Endothelial cell of umbilical vein (primary cell): ENCODE results near the gene IFNL3. TPM values are rescaled to one million over a fixed set of nuclear protein-coding genes. Genes with fewer than 3 reads are reported as not detected.

ENCODE experiments used
- BruUV-seq: library from RNA; stranded (reverse); fragments of 400-500 nt; replicated peaks from 2 replicates; lab custom pipeline; 2021; lab: Mats Ljungman, UMichigan
- CTCF ChIA-PET: fragments of 300-600, 350-600 bp; sonication (Branson Sonifier 250); formaldehyde crosslinking; loops from one replicate; lab custom pipeline; 2021; ENCODE audit warnings: antibody characterized with exemption, inconsistent platforms; lab: Charles Lee
- POLR2A ChIA-PET: fragments of 300-600, 350-600 bp; sonication (Branson Sonifier 250); formaldehyde crosslinking; loops from one replicate; lab custom pipeline; 2021; ENCODE audit warnings: antibody characterized with exemption, inconsistent platforms; lab: Charles Lee
- DNase-seq: peaks from one replicate; pipeline ENCODE4 v3.0.0-alpha.2; 2011; ENCODE audit warnings: low read depth, low spot score
- FAIRE-seq: peaks from 2 replicates; lab custom pipeline; 2011; peaks lifted over from hg19 to GRCh38; lab: Jason Lieb, UNC
- H2AFZ ChIP-seq: 2 replicates; pipeline ENCODE4 v1.6.0; 2012; ENCODE audit warnings: low read depth, low read length, control low read depth, inconsistent platforms
- H3K27ac ChIP-seq: 2 replicates; pipeline ENCODE4 v1.5.1; 2011; ENCODE audit warnings: low read depth, mild to moderate bottlenecking, control low read depth, low read length, moderate library complexity; ENCODE audit not compliant: insufficient read depth
- H3K27me3 ChIP-seq, 2 experiments: 2 replicates each; pipeline versions ENCODE4 v1.6.0 to v1.6.1; 2011; ENCODE audit warnings: low read length in 2 of 2, mixed read lengths in 1 of 2; ENCODE audit not compliant: control insufficient read depth in 2 of 2, insufficient read depth in 2 of 2
- H3K36me3 ChIP-seq, 2 experiments: 2 replicates in 1 of 2; 3 replicates in 1 of 2; pipeline ENCODE4 v1.5.1; 2011; ENCODE audit warnings: low read length in 2 of 2, mild to moderate bottlenecking in 1 of 2, moderate library complexity in 1 of 2; ENCODE audit not compliant: control insufficient read depth in 2 of 2, insufficient read depth in 2 of 2; ENCODE audit errors: extremely low read depth in 1 of 2
- H3K4me1 ChIP-seq: 3 replicates; pipeline ENCODE4 v1.5.1; 2011; ENCODE audit warnings: mild to moderate bottlenecking, low read length; ENCODE audit not compliant: control insufficient read depth, insufficient read depth; ENCODE audit errors: extremely low read depth
- H3K4me2 ChIP-seq: 2 replicates; pipeline ENCODE4 v1.6.1; 2011; ENCODE audit warnings: low read length, control low read depth, mixed read lengths; ENCODE audit not compliant: insufficient read depth
- H3K4me3 ChIP-seq, 3 experiments: fragments of 200-600 bp in 1 of 3; sonication (generic), shearing (Covaris generic) in 1 of 3; replicated peaks in 1 of 3; 2 replicates each; pipeline ENCODE4 v1.5.1; 2011 to 2016; ENCODE audit warnings: control low read depth in 3 of 3, low read length in 3 of 3, mild to moderate bottlenecking in 2 of 3, inconsistent platforms in 1 of 3, low read depth in 1 of 3, moderate library complexity in 1 of 3; ENCODE audit not compliant: insufficient read depth in 1 of 3
- H3K79me2 ChIP-seq: 2 replicates; pipeline ENCODE4 v1.6.0; 2012; ENCODE audit warnings: low read length, inconsistent platforms; ENCODE audit not compliant: control insufficient read depth, insufficient read depth
- H3K9ac ChIP-seq: replicated peaks from 2 replicates; pipeline ENCODE3; 2011; ENCODE audit warnings: low read length, control low read depth; ENCODE audit not compliant: insufficient read depth; ENCODE audit errors: extremely low read depth
- H3K9me1 ChIP-seq: replicated peaks from 3 replicates; pipeline ENCODE4 v1.6.0; 2011; ENCODE audit warnings: mild to moderate bottlenecking, low read length; ENCODE audit not compliant: control insufficient read depth, insufficient read depth; ENCODE audit errors: extremely low read depth
- H3K9me3 ChIP-seq: replicated peaks from 2 replicates; pipeline ENCODE4 v1.5.1; 2012; ENCODE audit warnings: low read length, inconsistent platforms; ENCODE audit not compliant: control insufficient read depth, insufficient read depth
- H4K20me1 ChIP-seq: replicated peaks from 2 replicates; pipeline ENCODE3; 2011; ENCODE audit warnings: mild to moderate bottlenecking, low read length; ENCODE audit not compliant: control insufficient read depth, insufficient read depth; ENCODE audit errors: extremely low read depth
- CTCF ChIP-seq, 2 donors: IDR thresholded peaks; 1 replicate in 1 of 2; 2 replicates in 1 of 2; pipeline ENCODE4 v1.5.1; 2011; ENCODE audit warnings: low read length in 2 of 2, mild to moderate bottlenecking in 2 of 2, moderate library complexity in 2 of 2, control low read depth in 1 of 2, inconsistent platforms in 1 of 2, low read depth in 1 of 2; ENCODE audit not compliant: insufficient read depth in 1 of 2; ENCODE audit errors: extremely low read depth in 1 of 2
- EZH2 ChIP-seq: IDR thresholded peaks from 2 replicates; pipeline ENCODE4 v1.6.1; 2012; ENCODE audit warnings: borderline replicate concordance, low read depth, mild to moderate bottlenecking, moderate library complexity, low read length, inconsistent platforms; ENCODE audit not compliant: severe bottlenecking
- FOS ChIP-seq: IDR thresholded peaks from 2 replicates; pipeline ENCODE4 v1.6.1; 2011; ENCODE audit warnings: mild to moderate bottlenecking, low read length, moderate library complexity, borderline replicate concordance; ENCODE audit not compliant: insufficient read depth
- GATA2 ChIP-seq: IDR thresholded peaks from 2 replicates; pipeline ENCODE4 v1.7.0; 2011; ENCODE audit warnings: low read depth, mild to moderate bottlenecking, moderate library complexity, mixed read lengths, low read length; ENCODE audit not compliant: insufficient read length, insufficient read depth
- JUN ChIP-seq: IDR thresholded peaks from 2 replicates; pipeline ENCODE4 v1.6.1; 2011; ENCODE audit warnings: borderline replicate concordance, low read depth; ENCODE audit not compliant: insufficient read length, insufficient read depth
- MAX ChIP-seq: IDR thresholded peaks from 2 replicates; pipeline ENCODE4 v1.6.1; 2011; ENCODE audit not compliant: insufficient read depth, insufficient read length
- MYC ChIP-seq: IDR thresholded peaks from one replicate; pipeline ENCODE4 v1.6.1; 2011; ENCODE audit warnings: mild to moderate bottlenecking, low read depth, low read length
- POLR2A ChIP-seq: IDR thresholded peaks from 2 replicates; pipeline ENCODE4 v1.6.1; 2012; ENCODE audit warnings: low read depth, mild to moderate bottlenecking, control low read depth, low read length
- POLR2AphosphoS5 ChIP-seq: IDR thresholded peaks from 2 replicates; pipeline ENCODE4 v1.6.1; 2012; ENCODE audit warnings: low read depth, mild to moderate bottlenecking, control low read depth, low read length, moderate library complexity; ENCODE audit not compliant: insufficient read depth
- dilution Hi-C: fragments of 300-500 bp; cut with MboI; formaldehyde crosslinking; loops from one replicate; pipeline ENCODE4 v1.15.0; 2019; ENCODE audit warnings: low sequenced_read_pairs; ENCODE audit not compliant: extremely low pct_ligation_motif_present
- intact Hi-C: fragments of 100-400 bp; cut with micrococcal nuclease; formaldehyde crosslinking; loops from one replicate; pipeline ENCODE4 v1.10.0; 2022
- polyA plus RNA-seq, 4 experiments: library from polyadenylated mRNA; depleted of rRNA in 3 of 4; stranded (reverse) in 3 of 4; unstranded in 1 of 4; fragments of >200 nt; gene quantifications; 2 replicates each; pipeline versions ENCODE4 v1.2.1 to v1.2.3, GENCODE V29; 2011 to 2012; ENCODE audit warnings: missing spikeins in 1 of 4
- total RNA-seq: library from RNA; stranded (reverse); gene quantifications from 2 replicates; pipeline ENCODE4 v1.2.3, GENCODE V29; 2021

IFNL3 gene
- total and polyA plus RNA-seq, 2 donors (not counting 3 experiments of a cell fraction or from before 2014, with no cell fraction given) = not detected

DNA sequence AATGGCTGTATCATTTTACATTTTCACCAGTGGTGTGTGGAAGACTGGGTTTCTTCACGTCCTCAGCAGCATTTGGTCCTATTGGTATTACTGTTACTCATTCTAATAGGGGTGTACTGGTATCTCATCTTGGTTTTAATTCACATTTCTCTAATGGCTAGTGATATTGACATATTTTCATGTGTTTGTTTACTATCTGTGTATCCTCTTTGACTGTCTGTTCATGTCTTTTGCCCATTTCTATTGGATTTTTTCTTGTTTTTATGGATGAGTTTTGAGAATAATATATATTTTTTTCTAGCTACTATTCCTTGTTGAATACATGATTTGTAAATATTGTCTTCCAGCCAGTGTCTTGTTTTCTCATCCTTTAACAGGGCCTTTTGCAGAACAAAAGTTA lies 37.2 kb upstream of the IFNL3 start:
- TF ChIP-seq CTCF (IDR thresholded peaks at IDR 0.05; ENCODE audit: extremely low read depth in 1 of 2, insufficient read depth in 1 of 2, low read depth in 1 of 2, low read length in 2 of 2) = no peak
- no peak for TF ChIP-seq JUN
- TF ChIP-seq POLR2A = no peak
- TF ChIP-seq EZH2 = no peak
- TF ChIP-seq MYC = no peak
- no peak for TF ChIP-seq FOS
- no peak for TF ChIP-seq MAX
- TF ChIP-seq GATA2 = no peak
- TF ChIP-seq POLR2AphosphoS5 = no peak
- Histone ChIP-seq H3K27ac (no peak overlapping the region), H3K27me3 (peaks cover 2 to 8% of the 10 kb centered on the region in 2 experiments), H3K9ac (no peak overlapping the region), H3K9me3 (no peaks in the 10 kb centered on the region), H3K4me1 (no peaks in the 10 kb centered on the region), H3K9me1 (no peaks in the 10 kb centered on the region), H3K4me3 (no peak overlapping the region), H3K79me2 (no peaks in the 10 kb centered on the region), H2AFZ (no peak overlapping the region), H3K4me2 (no peak overlapping the region), H4K20me1 (no peaks in the 10 kb centered on the region), H3K36me3 (no peaks in the 10 kb centered on the region)
- intact Hi-C loops (no loop called here), dilution Hi-C loops (no loop called here)
- DNase-seq (no peak), FAIRE-seq (no peak)
- CTCF ChIA-PET = interaction anchor here (0.5 kb wide), 1 partner anchor 31 kb away, joined by 3 read pairs; no protein-coding TSS in a partner anchor
- no TSS peak for BruUV-seq
- POLR2A ChIA-PET = no interaction called here
